ENCODE measurements around the gene KANSL3. TPM values are rescaled to one million over a fixed set of nuclear protein-coding genes. Genes with fewer than 3 reads are reported as not detected.

The KANSL3 gene
- 10 to 100 TPM; 54.4 to 61.8 TPM for total RNA-seq
- 25.9 TPM for polyA plus RNA-seq (2013, experiment 1 of 2)
- 36.6 TPM for polyA plus RNA-seq (2013, experiment 2 of 2)
- total RNA-seq: 64.2 to 188 (median 119) reads per million in 172 experiments

GRCh38 chr2:96638144-96639121 is at the start of gene KANSL3:
TSS of gene KANSL3 (minus strand) at chr2:96638312. CDS start at chr2:96637135, 1,177 bp downstream.
- H3K9me3 ChIP-seq (ENCODE audit: control insufficient read depth in 1 of 2, insufficient read depth in 1 of 2, low read length in 2 of 2): no peaks in the 10 kb centered on the region
- no peaks in the 10 kb centered on the region for H3K27me3 ChIP-seq (ENCODE audit: control insufficient read depth in 1 of 2, insufficient read depth in 2 of 2, low read length in 2 of 2)
- peak within 1 kb of the TSS; percentile 99 for H3K4me3 Mint-ChIP-seq
- DNase-seq (peak; percentile 79 to 95 (median 84)), ATAC-seq (ENCODE audit: poor library complexity) (peak; percentile 85)
- intact Hi-C loops (cut with DNase I, micrococcal nuclease): loop anchor here (1.0 to 10.0 kb wide), 10 partner anchors 101 to 1359 kb away; partner anchors contain the start of genes ARID5A (in 2 of the 2), CNNM4 (in 2 of the 2), ACTR1B (in 1 of the 2) and C2orf92 (in 1 of the 2)
- H3K27ac Mint-ChIP-seq: peak within 1 kb of the TSS; percentile 96
- peak within 1 kb of the TSS; percentile 98 for H3K4me3 ChIP-seq (ENCODE audit: low read length)
- peaks cover 29% of the 10 kb centered on the region for H3K4me1 ChIP-seq (ENCODE audit: insufficient read depth, low read length)
- peak within 1 kb of the TSS; percentile 69 to 75 for H3K27ac ChIP-seq (ENCODE audit: low read depth in 1 of 2, low read length in 2 of 2)
- ChIA-PET POLR2A (interaction anchor here (0.7 to 2.3 kb wide), 15 partner anchors 11 to 474 kb away, joined by 3 to 19 read pairs (median 5); partner anchors contain the start of genes ANKRD39, CNNM3 and STARD7), CTCF (interaction anchor here (0.7 to 2.7 kb wide), 4 partner anchors 122 to 220 kb away, joined by 3 to 12 read pairs (median 7); partner anchors contain the start of genes ANKRD39 and CNNM4)
- peaks cover 31% of the 10 kb centered on the region for H3K36me3 Mint-ChIP-seq (ENCODE audit: low read depth)
- H3K9me3 Mint-ChIP-seq: no peaks in the 10 kb centered on the region
- peaks cover 45% of the 10 kb centered on the region for H3K4me1 Mint-ChIP-seq (ENCODE audit: low read depth)
- H3K27me3 Mint-ChIP-seq: no peaks in the 10 kb centered on the region
- TF ChIP-seq, protein P1, sequence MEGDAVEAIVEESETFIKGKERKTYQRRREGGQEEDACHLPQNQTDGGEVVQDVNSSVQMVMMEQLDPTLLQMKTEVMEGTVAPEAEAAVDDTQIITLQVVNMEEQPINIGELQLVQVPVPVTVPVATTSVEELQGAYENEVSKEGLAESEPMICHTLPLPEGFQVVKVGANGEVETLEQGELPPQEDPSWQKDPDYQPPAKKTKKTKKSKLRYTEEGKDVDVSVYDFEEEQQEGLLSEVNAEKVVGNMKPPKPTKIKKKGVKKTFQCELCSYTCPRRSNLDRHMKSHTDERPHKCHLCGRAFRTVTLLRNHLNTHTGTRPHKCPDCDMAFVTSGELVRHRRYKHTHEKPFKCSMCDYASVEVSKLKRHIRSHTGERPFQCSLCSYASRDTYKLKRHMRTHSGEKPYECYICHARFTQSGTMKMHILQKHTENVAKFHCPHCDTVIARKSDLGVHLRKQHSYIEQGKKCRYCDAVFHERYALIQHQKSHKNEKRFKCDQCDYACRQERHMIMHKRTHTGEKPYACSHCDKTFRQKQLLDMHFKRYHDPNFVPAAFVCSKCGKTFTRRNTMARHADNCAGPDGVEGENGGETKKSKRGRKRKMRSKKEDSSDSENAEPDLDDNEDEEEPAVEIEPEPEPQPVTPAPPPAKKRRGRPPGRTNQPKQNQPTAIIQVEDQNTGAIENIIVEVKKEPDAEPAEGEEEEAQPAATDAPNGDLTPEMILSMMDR (IDR thresholded peaks at IDR 0.05): no peak
- peaks cover 16% of the 10 kb centered on the region for H3K36me3 ChIP-seq (ENCODE audit: insufficient read depth, low read length)

GRCh38 chr2:96687266-96687665 is 49.2 kb upstream of the KANSL3 start:
- no peaks in the 10 kb centered on the region for H3K9me3 ChIP-seq (ENCODE audit: control insufficient read depth in 1 of 2, insufficient read depth in 1 of 2, low read length in 2 of 2)
- no peak overlapping the region for H3K27ac ChIP-seq (ENCODE audit: low read depth in 1 of 2, low read length in 2 of 2)
- TF ChIP-seq, protein P1 (IDR thresholded peaks at IDR 0.05): no peak
- Mint-ChIP-seq H3K4me1 (ENCODE audit: low read depth) (no peaks in the 10 kb centered on the region), H3K27ac (no peak overlapping the region), H3K36me3 (ENCODE audit: low read depth) (no peaks in the 10 kb centered on the region), H3K9me3 (no peaks in the 10 kb centered on the region), H3K27me3 (peaks cover 3% of the 10 kb centered on the region), H3K4me3 (no peak overlapping the region)
- ATAC-seq (ENCODE audit: poor library complexity) (no peak), DNase-seq (no peak)
- no peaks in the 10 kb centered on the region for H3K27me3 ChIP-seq (ENCODE audit: control insufficient read depth in 1 of 2, insufficient read depth in 2 of 2, low read length in 2 of 2)
- intact Hi-C loops (cut with DNase I, micrococcal nuclease): no loop called here
- no peak overlapping the region for H3K4me3 ChIP-seq (ENCODE audit: low read length)
- no peaks in the 10 kb centered on the region for H3K36me3 ChIP-seq (ENCODE audit: insufficient read depth, low read length)
- no peaks in the 10 kb centered on the region for H3K4me1 ChIP-seq (ENCODE audit: insufficient read depth, low read length)
- POLR2A ChIA-PET: no interaction called here
- CTCF ChIA-PET: no interaction called here

GRCh38 chr2:96685577-96686459 is 47.7 kb upstream of the KANSL3 start:
- TF ChIP-seq, protein P1 (IDR thresholded peaks at IDR 0.05): no peak
- CTCF ChIA-PET: no interaction called here
- ATAC-seq (ENCODE audit: poor library complexity) (no peak), DNase-seq (no peak)
- H3K27me3 Mint-ChIP-seq: peaks cover 3% of the 10 kb centered on the region
- POLR2A ChIA-PET: no interaction called here
- no peak overlapping the region for H3K4me3 ChIP-seq (ENCODE audit: low read length)
- intact Hi-C loops (cut with DNase I, micrococcal nuclease): no loop called here
- H3K9me3 ChIP-seq (ENCODE audit: control insufficient read depth in 1 of 2, insufficient read depth in 1 of 2, low read length in 2 of 2): no peaks in the 10 kb centered on the region
- H3K27ac Mint-ChIP-seq: no peak overlapping the region
- H3K27me3 ChIP-seq (ENCODE audit: control insufficient read depth in 1 of 2, insufficient read depth in 2 of 2, low read length in 2 of 2): no peaks in the 10 kb centered on the region
- no peaks in the 10 kb centered on the region for H3K4me1 Mint-ChIP-seq (ENCODE audit: low read depth)
- no peaks in the 10 kb centered on the region for H3K4me1 ChIP-seq (ENCODE audit: insufficient read depth, low read length)
- no peaks in the 10 kb centered on the region for H3K36me3 ChIP-seq (ENCODE audit: insufficient read depth, low read length)
- no peaks in the 10 kb centered on the region for H3K36me3 Mint-ChIP-seq (ENCODE audit: low read depth)
- no peak overlapping the region for H3K27ac ChIP-seq (ENCODE audit: low read depth in 1 of 2, low read length in 2 of 2)
- no peaks in the 10 kb centered on the region for H3K9me3 Mint-ChIP-seq
- no peak overlapping the region for H3K4me3 Mint-ChIP-seq
